ENCODE data around the gene EFNA5. TPM values are rescaled to one million over a fixed set of nuclear protein-coding genes. Genes with fewer than 3 reads are reported as not detected.
"Not testable (repeated sequence)": the region's sequence is repeated elsewhere in the genome, so short reads cannot be mapped to it uniquely, and the experiment has no call there.

The EFNA5 gene
- total RNA-seq, 1 donor from 2014 or later: 9.2 TPM

GRCh38 chr5:107377277-107377609 is 293.5 kb downstream of the EFNA5 start:
- no peak for DNase-seq (ENCODE audit: low spot score)

GRCh38 chr5:107376546-107377276 is 294.0 kb downstream of the EFNA5 start:
- no peak for DNase-seq (ENCODE audit: low spot score)

- no peak for DNase-seq (ENCODE audit: low spot score)
These were observed 297.0 kb downstream of the EFNA5 start for GRCh38 chr5:107373549-107374263.

GRCh38 chr5:107372723-107373450 is 297.9 kb downstream of the EFNA5 start:
- no peak for DNase-seq (ENCODE audit: low spot score)

GRCh38 chr5:107370396-107370968 is 300.3 kb downstream of the EFNA5 start:
- DNase-seq (ENCODE audit: low spot score): no peak

- no peak for DNase-seq (ENCODE audit: low spot score)
These were observed 301.1 kb downstream of the EFNA5 start for GRCh38 chr5:107369622-107370021.

GRCh38 chr5:107368615-107369014 is 302.1 kb downstream of the EFNA5 start:
- no peak for DNase-seq (ENCODE audit: low spot score)

- no peak for DNase-seq (ENCODE audit: low spot score)
These were observed 302.8 kb downstream of the EFNA5 start for GRCh38 chr5:107367939-107368338.

GRCh38 chr5:107367480-107367879 is 303.3 kb downstream of the EFNA5 start:
- no peak for DNase-seq (ENCODE audit: low spot score)

- DNase-seq (ENCODE audit: low spot score): no peak
These were observed 305.2 kb downstream of the EFNA5 start for GRCh38 chr5:107365320-107366109.

- no peak for DNase-seq (ENCODE audit: low spot score)
These were observed 306.1 kb downstream of the EFNA5 start for GRCh38 chr5:107364443-107365319.

GRCh38 chr5:107363768-107364167 is 307.0 kb downstream of the EFNA5 start:
- no peak for DNase-seq (ENCODE audit: low spot score)

- DNase-seq (ENCODE audit: low spot score): no peak
These were observed 308.8 kb downstream of the EFNA5 start for GRCh38 chr5:107361945-107362344.

GRCh38 chr5:107359916-107360234 is 310.9 kb downstream of the EFNA5 start:
- DNase-seq (ENCODE audit: low spot score): no peak

GRCh38 chr5:107359033-107359915 is 311.5 kb downstream of the EFNA5 start:
- DNase-seq (ENCODE audit: low spot score): no peak

GRCh38 chr5:107356891-107357290 is 313.8 kb downstream of the EFNA5 start:
- no peak for DNase-seq (ENCODE audit: low spot score)

- no peak for DNase-seq (ENCODE audit: low spot score)
These were observed 318.2 kb downstream of the EFNA5 start for GRCh38 chr5:107352576-107352975.

- not testable (repeated sequence) for DNase-seq (ENCODE audit: low spot score)
These were observed 324.2 kb downstream of the EFNA5 start for GRCh38 chr5:107346580-107346979.

- no peak for DNase-seq (ENCODE audit: low spot score)
These were observed 328.4 kb downstream of the EFNA5 start for GRCh38 chr5:107342371-107342770.

Data from mesenteric fat pad (tissue), 1 donor.